ENCODE data around the gene NRDE2.
"Not testable (repeated sequence)": the region's sequence is repeated elsewhere in the genome, so short reads cannot be mapped to it uniquely, and the experiment has no call there.

The NRDE2 gene

GRCh38 chr14:90273532-90273931 lies 58.2 kb downstream of the NRDE2 start:
- no peak for DNase-seq

GRCh38 chr14:90272523-90272922 lies 59.2 kb downstream of the NRDE2 start:
- no peak for DNase-seq

GRCh38 chr14:90268420-90268819 lies 63.3 kb downstream of the NRDE2 start:
- DNase-seq = no peak

- DNase-seq = no peak
Observed at GRCh38 chr14:90266441-90267154, 65.1 kb downstream of the NRDE2 start.

- DNase-seq = no peak
Observed at GRCh38 chr14:90263748-90264449, 67.8 kb downstream of the NRDE2 start.

GRCh38 chr14:90256354-90257131 lies 75.2 kb downstream of the NRDE2 start, which contains the start of gene PSMC1:
Gene PSMC1, plus strand, starts transcription at chr14:90256553. Its CDS starts 45 bp downstream, at chr14:90256598.
- DNase-seq = peak; percentile 95

GRCh38 chr14:90255871-90256270 lies 75.9 kb downstream of the NRDE2 start:
- DNase-seq = no peak

GRCh38 chr14:90253826-90254225 lies 77.9 kb downstream of the NRDE2 start:
- no peak for DNase-seq

- DNase-seq = no peak
Observed at GRCh38 chr14:90248594-90248993, 83.1 kb downstream of the NRDE2 start.

GRCh38 chr14:90247441-90247840 lies 84.3 kb downstream of the NRDE2 start:
- not testable (repeated sequence) for DNase-seq

- no peak for DNase-seq
Observed at GRCh38 chr14:90246936-90247335, 84.8 kb downstream of the NRDE2 start.

- DNase-seq = no peak
Observed at GRCh38 chr14:90242444-90242843, 89.3 kb downstream of the NRDE2 start.

GRCh38 chr14:90239139-90239538 lies 92.6 kb downstream of the NRDE2 start:
- DNase-seq = no peak

- DNase-seq = peak; percentile 88
Observed at GRCh38 chr14:90235179-90235976, 96.4 kb downstream of the NRDE2 start.

GRCh38 chr14:90229942-90230341 lies 101.8 kb downstream of the NRDE2 start:
- not testable (repeated sequence) for DNase-seq

- no peak for DNase-seq
Observed at GRCh38 chr14:90228478-90228877, 103.3 kb downstream of the NRDE2 start.

All from activated effector memory CD4-positive, alpha-beta T cell treated with anti-CD3 and anti-CD28 coated beads, Interleukin-2, amount 50 U/mL, for 16 hours (primary cell).